Cardiac fibroblast (primary cell): ENCODE results near the gene WDR43.
A peak's percentile ranks its signal among the peaks of the same experiment; 100 is the strongest.

ENCODE experiments used
- DNase-seq, 2 donors: peaks; one replicate each; pipeline versions ENCODE4 v3.0.0 to v3.0.0-alpha.2; 2010; ENCODE audit warnings: low read depth in 2 of 2
- H3K4me3 ChIP-seq, 2 donors: replicated peaks in 1 of 2; 1 replicate in 1 of 2; 2 replicates in 1 of 2; pipeline ENCODE4 v1.5.1; 2011; ENCODE audit warnings: low read depth in 2 of 2, low read length in 2 of 2, mild to moderate bottlenecking in 2 of 2, moderate library complexity in 1 of 2
- TF ChIP-seq, protein P1 (sequence below): IDR thresholded peaks from one replicate; pipeline ENCODE4 v1.5.1; 2011; ENCODE audit warnings: low read depth, mild to moderate bottlenecking, low read length, inconsistent platforms

WDR43 gene

DNA sequence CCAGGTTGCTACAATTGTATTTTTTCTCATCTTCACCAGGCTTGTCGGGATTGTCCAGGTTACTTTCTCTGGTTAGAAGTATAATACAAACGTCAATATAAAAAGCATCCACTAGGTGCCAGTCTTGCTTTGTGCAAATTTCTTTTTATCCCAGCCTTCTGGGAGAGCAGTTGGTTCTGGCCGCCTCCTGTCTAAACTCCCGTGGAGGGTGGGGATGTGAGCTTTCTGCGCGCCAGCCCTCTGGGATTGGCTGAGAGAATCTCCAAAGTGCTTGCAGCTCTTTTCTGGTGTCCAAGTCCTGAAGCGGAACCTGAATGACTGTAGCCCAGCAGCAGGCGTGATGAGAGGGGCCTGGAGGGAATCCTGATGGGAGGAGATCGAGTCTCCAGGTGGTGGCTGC is 64.2 kb downstream of the WDR43 start:
- TF ChIP-seq, protein P1, sequence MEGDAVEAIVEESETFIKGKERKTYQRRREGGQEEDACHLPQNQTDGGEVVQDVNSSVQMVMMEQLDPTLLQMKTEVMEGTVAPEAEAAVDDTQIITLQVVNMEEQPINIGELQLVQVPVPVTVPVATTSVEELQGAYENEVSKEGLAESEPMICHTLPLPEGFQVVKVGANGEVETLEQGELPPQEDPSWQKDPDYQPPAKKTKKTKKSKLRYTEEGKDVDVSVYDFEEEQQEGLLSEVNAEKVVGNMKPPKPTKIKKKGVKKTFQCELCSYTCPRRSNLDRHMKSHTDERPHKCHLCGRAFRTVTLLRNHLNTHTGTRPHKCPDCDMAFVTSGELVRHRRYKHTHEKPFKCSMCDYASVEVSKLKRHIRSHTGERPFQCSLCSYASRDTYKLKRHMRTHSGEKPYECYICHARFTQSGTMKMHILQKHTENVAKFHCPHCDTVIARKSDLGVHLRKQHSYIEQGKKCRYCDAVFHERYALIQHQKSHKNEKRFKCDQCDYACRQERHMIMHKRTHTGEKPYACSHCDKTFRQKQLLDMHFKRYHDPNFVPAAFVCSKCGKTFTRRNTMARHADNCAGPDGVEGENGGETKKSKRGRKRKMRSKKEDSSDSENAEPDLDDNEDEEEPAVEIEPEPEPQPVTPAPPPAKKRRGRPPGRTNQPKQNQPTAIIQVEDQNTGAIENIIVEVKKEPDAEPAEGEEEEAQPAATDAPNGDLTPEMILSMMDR = peak; percentile 45
- DNase-seq = peak; percentile 86
- H3K4me3 ChIP-seq = no peak overlapping the region

DNA sequence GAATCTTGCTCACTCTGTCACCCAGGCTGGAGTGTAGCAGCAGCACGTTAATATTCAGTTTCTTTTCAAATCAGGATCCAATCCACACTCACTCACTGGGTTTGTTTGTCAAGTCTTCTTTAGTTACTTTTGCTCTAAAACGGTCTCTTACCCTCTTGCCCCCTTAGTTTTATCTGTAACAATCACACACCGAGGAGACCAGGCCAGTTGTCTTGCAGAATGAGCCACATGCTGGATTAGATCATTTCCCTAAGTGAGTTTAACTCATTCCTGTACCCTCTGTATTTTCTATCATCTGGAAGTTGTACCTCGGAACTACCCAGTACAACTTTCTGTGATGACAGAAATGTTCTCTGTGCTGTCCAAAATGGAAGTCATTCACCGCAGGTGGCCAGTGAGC is 65.9 kb downstream of the WDR43 start:
- no peak overlapping the region for H3K4me3 ChIP-seq
- DNase-seq = no peak
- TF ChIP-seq, protein P1 = no peak

DNA sequence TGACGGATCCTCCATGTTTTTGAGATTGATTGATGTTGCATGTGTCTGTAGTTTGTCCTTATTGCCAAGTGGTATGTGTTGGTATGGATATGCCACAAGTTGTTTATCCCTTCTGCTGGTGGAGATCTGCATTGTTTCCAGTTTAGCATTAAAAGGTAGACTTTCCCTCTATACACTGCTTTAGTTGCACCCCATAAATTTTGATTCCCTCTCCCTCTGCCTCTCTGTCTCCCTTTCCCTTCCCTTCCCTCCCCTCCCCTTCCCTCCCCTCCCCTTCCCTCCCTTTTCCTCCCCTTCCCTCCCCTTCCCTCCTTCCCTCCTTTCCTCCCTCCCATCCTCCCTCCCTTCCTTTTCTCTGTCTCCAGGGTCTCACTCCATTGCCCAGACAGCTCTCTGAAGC is 68.0 kb downstream of the WDR43 start:
- DNase-seq = no peak
- TF ChIP-seq, protein P1 = no peak

DNA sequence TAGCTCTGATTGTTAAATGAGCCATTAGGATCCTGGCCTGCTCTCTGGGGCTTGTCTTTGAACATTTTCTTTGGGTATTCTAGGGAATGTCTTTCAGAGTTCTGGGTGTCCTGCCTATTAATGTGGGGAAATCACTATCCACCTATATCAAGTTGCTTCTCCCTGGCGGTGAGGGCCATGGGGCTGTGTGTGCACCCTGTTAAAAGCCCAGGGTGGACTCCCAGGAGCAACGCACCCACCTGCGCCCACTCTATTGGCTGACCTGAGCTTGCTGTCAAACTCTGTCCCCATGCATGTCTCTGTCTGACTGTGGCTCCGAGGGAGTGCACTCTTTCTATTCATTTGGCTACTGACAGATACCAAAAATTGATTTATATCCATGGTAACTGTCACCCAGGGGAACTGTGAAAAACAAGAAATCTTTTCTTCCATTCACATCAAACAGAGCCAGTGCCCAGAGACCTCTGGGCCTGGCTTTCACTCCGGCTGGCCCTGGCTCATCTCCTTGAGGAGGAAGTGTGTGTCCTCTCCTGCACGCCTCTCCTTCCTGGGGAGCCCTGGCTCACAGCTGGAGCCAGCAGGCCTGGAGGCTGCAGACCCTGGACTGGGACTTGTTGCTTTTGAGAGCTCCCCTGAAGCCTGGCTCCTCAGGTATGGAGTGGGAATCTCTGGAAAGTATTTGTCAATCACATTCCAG is 76.1 kb downstream of the WDR43 start:
- no peak for DNase-seq
- no peak overlapping the region for H3K4me3 ChIP-seq
- TF ChIP-seq, protein P1 = no peak

More for the DNA sequence above, 68.0 kb downstream of the WDR43 start:
- H3K4me3 ChIP-seq = no peak overlapping the region

DNA sequence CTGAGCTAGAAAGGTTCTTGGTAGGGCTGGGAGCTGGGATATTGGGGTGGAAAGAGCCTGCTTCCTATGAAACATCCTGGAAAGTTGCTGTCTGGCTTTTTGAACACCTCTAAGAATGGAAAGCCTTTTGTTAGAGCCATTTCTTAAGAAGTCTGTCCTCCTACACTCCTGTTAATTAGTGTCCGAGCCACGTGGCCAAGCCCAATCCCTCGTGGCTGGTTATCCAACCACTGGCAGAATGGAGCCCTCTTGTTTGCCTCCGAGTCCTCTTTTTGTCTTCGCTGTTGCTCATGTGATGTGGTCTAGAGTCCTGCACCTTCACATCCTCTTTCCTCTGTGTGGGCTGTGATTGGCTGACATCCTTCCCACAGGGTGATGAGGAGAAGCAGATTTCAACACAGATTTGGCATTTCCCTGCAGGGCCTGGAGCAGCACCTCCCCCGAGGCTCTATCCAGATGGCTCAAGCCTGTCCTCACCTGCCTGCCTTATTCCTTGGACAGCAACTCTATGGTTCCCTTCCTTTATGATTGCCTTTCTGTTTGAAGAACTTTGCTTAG is 78.4 kb downstream of the WDR43 start:
- no peak for DNase-seq
- H3K4me3 ChIP-seq = no peak overlapping the region
- TF ChIP-seq, protein P1 = no peak

DNA sequence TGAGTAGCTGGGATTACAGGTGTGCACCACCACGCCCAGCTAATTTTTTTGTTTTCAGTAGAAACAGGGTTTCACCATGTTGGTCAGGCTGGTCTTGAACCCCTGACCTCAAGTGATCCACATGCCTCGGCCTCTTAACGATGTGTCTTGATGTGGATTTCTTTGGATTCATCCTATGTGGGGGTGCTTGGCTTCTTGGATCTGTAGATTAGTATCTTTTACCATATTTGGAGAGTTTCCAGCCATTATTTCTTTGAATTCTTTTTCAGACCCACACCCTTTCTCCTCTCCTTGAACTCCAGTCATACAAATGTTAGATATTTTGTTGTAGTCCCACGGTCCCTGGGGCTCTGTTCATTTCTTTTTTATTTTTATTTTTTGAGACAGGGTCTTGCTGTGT is 79.8 kb downstream of the WDR43 start:
- no peak overlapping the region for H3K4me3 ChIP-seq
- no peak for DNase-seq
- TF ChIP-seq, protein P1 = no peak
